Psoas muscle (tissue), 8 donors: ENCODE data around the gene IDH2. TPM values are rescaled to one million over a fixed set of nuclear protein-coding genes. Genes with fewer than 3 reads are reported as not detected.

ENCODE experiments used
- ATAC-seq, 4 donors: fragments of 200-7000 bp; cut with Tn5 transposase; one replicate each; pipeline ENCODE4 v1.9.1; 2020; ENCODE audit warnings: moderate library complexity in 3 of 4, mild to moderate bottlenecking in 2 of 4
- DNase-seq, 2 donors: peaks; one replicate each; pipeline ENCODE4 v3.0.0-alpha.2; 2020
- H3K27ac ChIP-seq: fragments of 200-600 bp; one replicate; pipeline ENCODE4 v1.8.0; 2022
- H3K27me3 ChIP-seq, 3 donors: fragments of 200-600 bp in 1 of 3; one replicate each; pipeline versions ENCODE4 v1.6.1 to v1.8.0; 2013 to 2022; ENCODE audit warnings: low read length in 2 of 3, mild to moderate bottlenecking in 2 of 3, moderate library complexity in 1 of 3; ENCODE audit not compliant: insufficient read depth in 3 of 3
- H3K36me3 ChIP-seq, 2 donors: fragments of 200-600 bp in 1 of 2; one replicate each; pipeline versions ENCODE4 v1.6.1 to v1.8.0; 2013 to 2022; ENCODE audit warnings: low read depth in 1 of 2, mild to moderate bottlenecking in 1 of 2, moderate library complexity in 1 of 2; ENCODE audit not compliant: insufficient read depth in 1 of 2
- H3K4me1 ChIP-seq: fragments of 200-600 bp; one replicate; pipeline ENCODE4 v1.8.0; 2022
- H3K4me3 ChIP-seq: fragments of 200-600 bp; one replicate; pipeline ENCODE4 v1.8.0; 2022; ENCODE audit warnings: mild to moderate bottlenecking
- H3K9me3 ChIP-seq: fragments of 200-600 bp; one replicate; pipeline ENCODE4 v1.8.0; 2022
- CTCF ChIP-seq: fragments of 200-600 bp; IDR thresholded peaks from one replicate; pipeline ENCODE4 v1.8.0; 2022; ENCODE audit warnings: antibody characterized with exemption
- WGBS, 3 donors: extraction: QIAGEN DNeasy Blood & Tissue Kit; methylation state at CpG; one replicate each; pipeline versions ENCODE4 v1.1.6 to v1.1.7; 2013; 5-methylcytosine and 5-hydroxymethylcytosine counted together
- intact Hi-C, 2 donors: fragments of 100-400 bp; cut with DNase I; formaldehyde crosslinking; loops; one replicate each; pipeline versions ENCODE4 v1.11.0 to v1.14.2; 2022
- polyA plus RNA-seq, 3 donors: library from polyadenylated mRNA; stranded (reverse); fragments of 200-250 nt; gene quantifications; one replicate each; pipeline ENCODE4 v1.2.3, GENCODE V29; 2013
- total RNA-seq, 4 donors: library from RNA; stranded (reverse); fragmentation: NEBNext Ultra II Directional in 2 of 4; extraction: Animal tissue kit (Norgen Biotek cat#: 25700) in 2 of 4; gene quantifications; one replicate each; pipeline versions ENCODE4 v1.2.1 to v1.2.4, GENCODE V29; 2021 to 2023
- donor health status: healthy with polysubstance abuse.
- donor health status: DM: no; HTN: no; CAD: no; lungs with moderate emphysema.
- donor health status: Bipolar disorder and iron deficiency.
- donor health status: healthy.
- donor health status: DM: yes; HTN: yes; CAD: no.
- donor health status: DM: no; HTN: no; CAD: no.
- donor health status: DM: no; HTN: no; CAD: no.
- donor health status: DM: yes; HTN: yes; CAD: no.

IDH2 gene
- total and polyA plus RNA-seq, 7 donors, result 365 to 926 (median 695) TPM

DNA sequence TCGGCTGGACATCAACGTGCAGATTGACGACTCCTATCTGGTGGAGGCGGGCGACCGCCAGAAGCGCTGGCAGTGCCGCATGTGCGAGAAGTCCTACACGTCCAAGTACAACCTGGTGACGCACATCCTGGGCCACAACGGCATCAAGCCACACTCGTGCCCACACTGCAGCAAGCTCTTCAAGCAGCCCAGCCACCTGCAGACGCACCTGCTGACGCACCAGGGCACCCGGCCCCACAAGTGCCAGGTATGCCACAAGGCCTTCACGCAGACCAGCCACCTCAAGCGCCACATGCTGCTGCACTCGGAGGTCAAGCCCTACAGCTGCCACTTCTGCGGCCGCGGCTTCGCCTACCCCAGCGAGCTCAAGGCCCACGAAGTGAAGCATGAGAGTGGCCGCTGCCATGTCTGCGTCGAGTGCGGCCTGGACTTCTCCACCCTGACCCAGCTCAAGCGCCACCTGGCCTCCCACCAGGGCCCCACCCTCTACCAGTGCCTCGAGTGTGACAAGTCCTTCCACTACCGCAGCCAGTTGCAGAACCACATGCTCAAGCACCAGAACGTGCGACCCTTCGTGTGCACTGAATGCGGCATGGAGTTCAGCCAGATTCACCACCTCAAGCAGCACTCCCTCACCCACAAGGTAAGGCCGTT lies 34.2 kb downstream of the IDH2 start:
- 92 to 95% (median 93%) methylated on average over 37 of the region's 37 CpGs for WGBS, 3 donors
- H3K4me1 ChIP-seq, result peaks cover 35% of the 10 kb centered on the region
- no peaks in the 10 kb centered on the region for H3K9me3 ChIP-seq
- no peak for DNase-seq
- intact Hi-C loops, result loop anchor here in 1 of 2 donors (5.0 kb wide), 1 partner anchor 166 kb away; no protein-coding TSS in a partner anchor
- TF ChIP-seq CTCF, result no peak
- ATAC-seq, result no peak
- H3K36me3 ChIP-seq, result peaks cover 0 to 17% of the 10 kb centered on the region in 2 donors
- H3K27me3 ChIP-seq, result no peaks in the 10 kb centered on the region
- no peak overlapping the region for H3K27ac ChIP-seq
- H3K4me3 ChIP-seq, result no peak overlapping the region

DNA sequence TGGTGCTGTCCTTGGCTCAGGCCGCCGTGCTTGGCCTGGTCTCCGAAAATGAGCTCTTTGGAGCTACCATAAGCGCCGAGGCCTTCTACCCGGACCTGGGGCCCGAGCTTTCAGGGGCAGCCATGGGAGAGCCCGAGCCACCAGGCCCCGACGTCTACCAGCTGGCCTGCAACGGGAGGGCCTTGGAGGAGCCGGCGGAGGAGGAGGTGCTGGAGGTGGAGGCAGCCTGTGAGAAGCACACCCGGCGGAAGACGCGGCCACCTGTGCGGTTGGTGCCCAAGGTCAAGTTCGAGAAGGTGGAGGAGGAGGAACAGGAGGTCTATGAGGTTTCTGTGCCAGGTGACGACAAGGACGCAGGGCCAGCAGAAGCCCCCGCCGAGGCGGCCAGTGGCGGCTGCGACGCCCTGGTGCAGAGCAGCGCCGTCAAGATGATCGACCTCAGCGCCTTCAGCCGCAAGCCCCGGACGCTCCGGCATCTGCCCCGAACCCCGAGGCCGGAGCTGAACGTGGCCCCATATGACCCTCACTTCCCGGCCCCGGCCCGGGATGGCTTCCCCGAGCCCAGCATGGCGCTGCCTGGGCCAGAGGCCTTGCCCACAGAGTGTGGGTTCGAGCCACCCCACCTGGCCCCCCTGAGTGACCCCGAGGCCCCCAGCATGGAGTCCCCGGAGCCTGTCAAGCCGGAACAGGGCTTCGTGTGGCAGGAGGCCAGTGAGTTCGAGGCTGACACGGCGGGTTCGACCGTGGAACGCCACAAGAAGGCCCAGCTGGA lies 34.9 kb downstream of the IDH2 start:
- no peak overlapping the region for H3K27ac ChIP-seq
- TF ChIP-seq CTCF, result no peak
- H3K36me3 ChIP-seq, result peaks cover 0 to 17% of the 10 kb centered on the region in 2 donors
- WGBS, 3 donors, result 93 to 96% (median 93%) methylated on average over 48 to 55 of the region's 55 CpGs
- intact Hi-C loops, result loop anchor here in 1 of 2 donors (5.0 kb wide), 1 partner anchor 165 kb away; no protein-coding TSS in a partner anchor
- peaks cover 42% of the 10 kb centered on the region for H3K4me1 ChIP-seq
- DNase-seq (no peak), ATAC-seq (no peak)
- H3K27me3 ChIP-seq, result no peaks in the 10 kb centered on the region
- no peak overlapping the region for H3K4me3 ChIP-seq
- H3K9me3 ChIP-seq, result no peaks in the 10 kb centered on the region

GRCh38 chr15:90065682-90066049 lies 36.6 kb downstream of the IDH2 start:
- ATAC-seq (peak in 1 of 4 donors; percentile 1), DNase-seq (no peak)
- no peak for TF ChIP-seq CTCF
- peaks cover 47% of the 10 kb centered on the region for H3K4me1 ChIP-seq
- 86 to 88% (median 88%) methylated on average over 7 of the region's 7 CpGs for WGBS, 3 donors
- no peaks in the 10 kb centered on the region for H3K27me3 ChIP-seq
- intact Hi-C loops, result loop anchor here in 1 of 2 donors (5.0 kb wide), 1 partner anchor 163 kb away; no protein-coding TSS in a partner anchor
- H3K4me3 ChIP-seq, result no peak overlapping the region
- peaks cover 0 to 17% of the 10 kb centered on the region in 2 donors for H3K36me3 ChIP-seq
- H3K27ac ChIP-seq, result peak overlapping the region; percentile 82
- H3K9me3 ChIP-seq, result no peaks in the 10 kb centered on the region

GRCh38 chr15:90064911-90065681 lies 37.2 kb downstream of the IDH2 start:
- no peak for TF ChIP-seq CTCF
- Histone ChIP-seq H3K4me1 (peaks cover 50% of the 10 kb centered on the region), H3K36me3 (peaks cover 0 to 17% of the 10 kb centered on the region in 2 donors), H3K27ac (peak overlapping the region; percentile 82), H3K9me3 (no peaks in the 10 kb centered on the region), H3K4me3 (peak overlapping the region; percentile 26), H3K27me3 (no peaks in the 10 kb centered on the region)
- WGBS, 3 donors, result 26 to 42% (median 27%) methylated on average over 30 of the region's 30 CpGs
- intact Hi-C loops, result loop anchor here in 1 of 2 donors (5.0 kb wide), 1 partner anchor 163 kb away; no protein-coding TSS in a partner anchor
- DNase-seq, result peak; percentile 64 to 80
- ATAC-seq, result peak; percentile 52 to 68 (median 60)
